Measurements from ENCODE around the gene MAU2. TPM values are rescaled to one million over a fixed set of nuclear protein-coding genes. Genes with fewer than 3 reads are reported as not detected.
"Not testable (repeated sequence)": the region's sequence is repeated elsewhere in the genome, so short reads cannot be mapped to it uniquely, and the experiment has no call there.

MAU2 gene
- total RNA-seq, 1 donor from 2014 or later: 31.7 TPM

- no peak for DNase-seq
Measured at GRCh38 chr19:19347401-19348110, 26.9 kb downstream of the MAU2 start.

- no peak for DNase-seq
Measured at GRCh38 chr19:19348266-19348665, 27.6 kb downstream of the MAU2 start.

- no peak for DNase-seq
Measured at GRCh38 chr19:19349365-19349764, 28.7 kb downstream of the MAU2 start.

GRCh38 chr19:19350756-19351155, 30.1 kb downstream of the MAU2 start:
- DNase-seq: not testable (repeated sequence)

- DNase-seq: no peak
Measured at GRCh38 chr19:19352823-19353222, 32.2 kb downstream of the MAU2 start.

- DNase-seq: no peak
Measured at GRCh38 chr19:19354007-19354406, 33.4 kb downstream of the MAU2 start.

- DNase-seq: no peak
Measured at GRCh38 chr19:19354932-19355331, 34.3 kb downstream of the MAU2 start.

- no peak for DNase-seq
Measured at GRCh38 chr19:19355606-19356139, 35.0 kb downstream of the MAU2 start.

GRCh38 chr19:19356500-19356899, 35.9 kb downstream of the MAU2 start:
- no peak for DNase-seq

GRCh38 chr19:19356901-19357566, 36.4 kb downstream of the MAU2 start:
- DNase-seq: no peak

GRCh38 chr19:19361075-19361594, 40.5 kb downstream of the MAU2 start:
- DNase-seq: peak; percentile 53

- no peak for DNase-seq
Measured at GRCh38 chr19:19362075-19362474, 41.4 kb downstream of the MAU2 start.

GRCh38 chr19:19366434-19367396, 46.1 kb downstream of the MAU2 start:
- no peak for DNase-seq

- DNase-seq: no peak
Measured at GRCh38 chr19:19368087-19368486, 47.5 kb downstream of the MAU2 start.

- DNase-seq: no peak
Measured at GRCh38 chr19:19371059-19371458, 50.4 kb downstream of the MAU2 start.

GRCh38 chr19:19372656-19373416, 52.2 kb downstream of the MAU2 start:
- DNase-seq: no peak

GRCh38 chr19:19379527-19379926, 58.9 kb downstream of the MAU2 start:
- no peak for DNase-seq

GRCh38 chr19:19380316-19380715, 59.7 kb downstream of the MAU2 start:
- DNase-seq: not testable (repeated sequence)

GRCh38 chr19:19381007-19381926, 60.6 kb downstream of the MAU2 start:
- no peak for DNase-seq

GRCh38 chr19:19382118-19382517, 61.5 kb downstream of the MAU2 start:
- no peak for DNase-seq
